GM19452 (cell line): ENCODE measurements around the gene ADAMTS7.
A peak's percentile ranks its signal among the peaks of the same experiment; 100 is the strongest.
"Not testable (repeated sequence)": the region's sequence is repeated elsewhere in the genome, so short reads cannot be mapped to it uniquely, and the experiment has no call there.

Source experiments
- ATAC-seq: cut with Tn5 transposase; IDR thresholded peaks from one replicate; pipeline ENCODE4 v1.9.1; 2021; ENCODE audit not compliant: unreplicated experiment

ADAMTS7 gene, protein sequence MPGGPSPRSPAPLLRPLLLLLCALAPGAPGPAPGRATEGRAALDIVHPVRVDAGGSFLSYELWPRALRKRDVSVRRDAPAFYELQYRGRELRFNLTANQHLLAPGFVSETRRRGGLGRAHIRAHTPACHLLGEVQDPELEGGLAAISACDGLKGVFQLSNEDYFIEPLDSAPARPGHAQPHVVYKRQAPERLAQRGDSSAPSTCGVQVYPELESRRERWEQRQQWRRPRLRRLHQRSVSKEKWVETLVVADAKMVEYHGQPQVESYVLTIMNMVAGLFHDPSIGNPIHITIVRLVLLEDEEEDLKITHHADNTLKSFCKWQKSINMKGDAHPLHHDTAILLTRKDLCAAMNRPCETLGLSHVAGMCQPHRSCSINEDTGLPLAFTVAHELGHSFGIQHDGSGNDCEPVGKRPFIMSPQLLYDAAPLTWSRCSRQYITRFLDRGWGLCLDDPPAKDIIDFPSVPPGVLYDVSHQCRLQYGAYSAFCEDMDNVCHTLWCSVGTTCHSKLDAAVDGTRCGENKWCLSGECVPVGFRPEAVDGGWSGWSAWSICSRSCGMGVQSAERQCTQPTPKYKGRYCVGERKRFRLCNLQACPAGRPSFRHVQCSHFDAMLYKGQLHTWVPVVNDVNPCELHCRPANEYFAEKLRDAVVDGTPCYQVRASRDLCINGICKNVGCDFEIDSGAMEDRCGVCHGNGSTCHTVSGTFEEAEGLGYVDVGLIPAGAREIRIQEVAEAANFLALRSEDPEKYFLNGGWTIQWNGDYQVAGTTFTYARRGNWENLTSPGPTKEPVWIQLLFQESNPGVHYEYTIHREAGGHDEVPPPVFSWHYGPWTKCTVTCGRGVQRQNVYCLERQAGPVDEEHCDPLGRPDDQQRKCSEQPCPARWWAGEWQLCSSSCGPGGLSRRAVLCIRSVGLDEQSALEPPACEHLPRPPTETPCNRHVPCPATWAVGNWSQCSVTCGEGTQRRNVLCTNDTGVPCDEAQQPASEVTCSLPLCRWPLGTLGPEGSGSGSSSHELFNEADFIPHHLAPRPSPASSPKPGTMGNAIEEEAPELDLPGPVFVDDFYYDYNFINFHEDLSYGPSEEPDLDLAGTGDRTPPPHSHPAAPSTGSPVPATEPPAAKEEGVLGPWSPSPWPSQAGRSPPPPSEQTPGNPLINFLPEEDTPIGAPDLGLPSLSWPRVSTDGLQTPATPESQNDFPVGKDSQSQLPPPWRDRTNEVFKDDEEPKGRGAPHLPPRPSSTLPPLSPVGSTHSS (N-terminal part only)

GRCh38 chr15:78811124-78811824 is at the start of gene ADAMTS7:
Gene ADAMTS7, minus strand, starts transcription at chr15:78811464. Its CDS starts 244 bp downstream, at chr15:78811220.
- peak; percentile 70 for ATAC-seq

GRCh38 chr15:78859971-78860719 is 48.9 kb upstream of the ADAMTS7 start:
- peak; percentile 71 for ATAC-seq

DNA sequence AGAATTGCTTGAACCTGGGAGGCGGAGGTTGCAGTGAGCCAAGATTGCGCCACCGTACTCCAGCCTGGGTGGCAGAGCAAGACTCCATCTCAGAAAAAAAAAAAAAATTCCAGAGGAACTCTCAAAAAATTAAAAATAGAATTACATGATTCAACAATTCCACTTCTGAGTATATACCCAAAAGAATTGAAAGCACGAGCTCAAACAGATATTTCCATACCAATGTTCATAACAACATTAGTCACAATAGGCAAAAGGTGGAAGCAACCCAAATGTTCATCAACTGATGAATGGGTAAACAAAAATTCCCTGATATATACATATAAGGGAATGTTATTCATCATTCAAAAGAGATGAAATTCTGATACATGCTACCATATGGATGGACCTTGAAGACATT is 44.5 kb upstream of the ADAMTS7 start:
- no peak for ATAC-seq

DNA sequence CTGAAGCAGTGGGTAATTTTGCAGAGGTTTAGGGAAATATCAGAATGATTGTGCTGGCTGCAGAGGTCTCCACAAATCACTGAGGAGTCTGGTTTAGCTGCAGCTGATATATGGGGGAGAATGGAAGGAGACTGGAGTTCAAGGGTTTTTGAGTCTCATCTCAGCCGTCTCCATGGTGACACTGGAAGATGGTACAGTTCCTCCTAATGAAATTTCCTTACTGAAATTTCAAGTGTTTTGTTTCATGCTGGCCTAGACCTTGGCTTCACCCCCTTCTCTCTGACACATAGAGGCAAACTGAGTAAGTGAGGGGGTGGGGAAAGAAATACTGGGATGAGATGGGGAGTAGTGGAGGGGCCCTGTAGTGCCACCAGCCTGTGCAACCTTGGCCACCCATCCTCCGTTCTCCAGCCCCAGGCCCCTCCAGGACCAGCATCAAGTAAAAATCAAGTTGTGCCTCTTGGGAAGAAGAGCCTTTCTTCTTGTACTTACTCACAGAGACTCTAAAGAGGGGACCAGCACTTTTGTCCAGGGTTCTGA is 43.6 kb upstream of the ADAMTS7 start:
- no peak for ATAC-seq

DNA sequence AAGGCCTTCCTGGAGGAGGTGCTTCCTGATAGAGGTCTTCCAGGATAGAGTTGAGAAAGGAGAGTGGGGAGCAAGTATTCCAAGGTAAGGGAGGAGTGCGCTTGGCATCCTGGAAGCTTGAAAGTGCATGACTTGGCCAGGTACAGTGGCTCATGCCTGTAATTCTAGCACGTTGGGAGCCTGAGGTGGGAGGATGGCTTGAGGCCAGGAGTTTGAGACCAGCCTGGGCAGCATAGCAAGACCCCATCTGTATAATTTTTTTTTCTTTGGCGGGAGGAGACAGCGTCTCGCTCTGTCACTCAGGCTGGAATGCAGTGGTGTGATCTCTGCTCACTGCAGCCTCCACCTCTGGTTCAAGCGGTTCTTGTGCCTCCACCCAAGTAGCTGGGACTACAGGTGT is 42.2 kb upstream of the ADAMTS7 start:
- ATAC-seq = no peak

GRCh38 chr15:78850941-78851755 is 39.9 kb upstream of the ADAMTS7 start:
- no peak for ATAC-seq

- no peak for ATAC-seq
Measured at GRCh38 chr15:78850352-78850751, 39.1 kb upstream of the ADAMTS7 start.

GRCh38 chr15:78847387-78847906 is 36.2 kb upstream of the ADAMTS7 start:
- not testable (repeated sequence) for ATAC-seq

DNA sequence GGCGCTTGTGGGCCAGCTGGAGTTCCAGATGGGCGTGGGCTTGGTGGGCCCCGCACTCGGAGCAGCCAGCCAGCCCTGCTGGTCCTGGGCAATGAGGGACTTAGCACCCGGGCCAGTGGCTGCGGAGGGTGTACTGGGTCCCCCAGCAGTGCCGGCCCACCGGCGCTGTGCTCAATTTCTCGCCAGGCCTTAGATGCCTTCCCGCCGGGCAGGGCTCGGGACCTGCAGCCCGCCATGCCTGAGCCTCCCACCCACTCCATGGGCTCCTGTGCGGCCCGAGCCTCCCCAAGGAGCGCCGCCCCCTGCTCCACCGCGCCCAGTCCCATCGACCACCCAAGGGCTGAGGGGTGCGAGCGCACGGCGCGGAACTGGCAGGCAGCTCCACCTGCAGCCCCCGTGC is 35.6 kb upstream of the ADAMTS7 start:
- ATAC-seq = not testable (repeated sequence)

- ATAC-seq = no peak
Measured at GRCh38 chr15:78842519-78842918, 31.3 kb upstream of the ADAMTS7 start.

DNA sequence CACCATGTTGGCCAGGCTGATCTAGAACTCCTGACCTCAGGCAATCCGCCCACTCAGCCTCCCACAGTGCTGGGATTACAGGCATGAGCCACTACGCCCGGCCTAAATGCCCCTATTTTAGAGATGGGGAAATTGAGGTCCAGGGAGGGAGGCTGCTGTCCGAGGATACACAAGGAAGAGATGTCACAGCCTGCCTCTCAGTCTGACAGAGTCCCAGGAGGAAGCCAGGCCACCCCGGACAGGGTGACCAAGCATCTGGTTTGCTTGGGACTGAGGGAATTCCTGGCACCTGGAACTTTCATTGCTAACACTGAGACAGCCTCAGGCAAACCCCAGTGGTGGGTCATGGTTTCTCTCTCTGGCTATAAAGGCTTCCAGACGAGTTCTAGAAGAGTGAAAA is 30.6 kb upstream of the ADAMTS7 start:
- ATAC-seq = no peak

DNA sequence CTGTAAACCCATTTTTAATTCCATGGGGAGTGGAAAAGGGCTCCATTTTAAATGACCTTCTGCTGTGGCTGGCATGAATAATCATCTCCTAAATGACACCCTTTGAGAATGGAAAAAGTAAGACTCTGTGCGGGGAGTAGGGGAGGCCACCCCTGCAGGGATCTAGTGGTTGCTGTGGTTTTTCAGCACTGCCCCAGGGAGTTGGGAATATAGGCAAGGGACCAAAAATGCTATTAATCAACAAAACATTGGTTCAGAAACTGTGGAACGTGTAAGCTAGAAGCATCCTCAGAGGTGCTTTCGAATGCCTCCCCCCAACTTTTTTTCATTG is 30.1 kb upstream of the ADAMTS7 start:
- no peak for ATAC-seq

DNA sequence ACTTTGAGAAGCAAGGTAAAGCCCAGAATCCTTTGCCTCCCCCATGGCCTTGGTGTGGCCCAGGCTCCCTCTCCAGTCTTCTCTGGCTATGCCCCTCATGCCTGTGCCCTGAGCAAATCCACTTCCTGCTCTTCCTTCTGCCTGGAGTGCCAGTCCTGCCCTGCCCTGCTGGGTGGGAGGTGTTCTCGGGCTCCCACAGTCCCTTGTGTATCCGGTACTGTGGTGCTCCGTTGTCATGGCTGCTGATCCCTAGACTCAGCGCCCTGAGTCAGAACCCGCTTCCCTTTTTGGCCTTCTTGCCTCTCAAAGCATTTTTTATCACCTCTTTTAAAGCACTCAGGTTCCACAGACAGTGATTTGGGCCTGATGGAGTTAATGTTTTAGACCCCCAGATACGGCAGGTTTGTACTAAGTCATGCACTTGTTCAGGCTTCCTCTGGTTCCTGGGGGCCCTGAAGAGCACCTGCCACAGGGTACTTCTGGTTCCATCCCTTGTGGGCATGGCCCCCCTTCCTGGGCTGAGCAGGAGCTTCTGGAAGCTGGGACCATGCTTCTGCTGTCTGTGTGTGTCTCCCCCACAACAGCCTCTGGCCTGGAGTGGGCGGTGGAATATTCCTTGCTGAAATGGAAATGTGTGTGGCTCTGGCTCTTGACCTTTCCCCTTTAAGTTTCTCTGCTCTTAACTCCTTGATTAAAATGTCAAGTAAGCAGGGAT is 29.6 kb upstream of the ADAMTS7 start:
- no peak for ATAC-seq

GRCh38 chr15:78839151-78839550 is 27.9 kb upstream of the ADAMTS7 start:
- ATAC-seq = not testable (repeated sequence)

GRCh38 chr15:78838489-78838888 is 27.2 kb upstream of the ADAMTS7 start:
- ATAC-seq = no peak

- ATAC-seq = no peak
Measured at GRCh38 chr15:78837543-78837942, 26.3 kb upstream of the ADAMTS7 start.

DNA sequence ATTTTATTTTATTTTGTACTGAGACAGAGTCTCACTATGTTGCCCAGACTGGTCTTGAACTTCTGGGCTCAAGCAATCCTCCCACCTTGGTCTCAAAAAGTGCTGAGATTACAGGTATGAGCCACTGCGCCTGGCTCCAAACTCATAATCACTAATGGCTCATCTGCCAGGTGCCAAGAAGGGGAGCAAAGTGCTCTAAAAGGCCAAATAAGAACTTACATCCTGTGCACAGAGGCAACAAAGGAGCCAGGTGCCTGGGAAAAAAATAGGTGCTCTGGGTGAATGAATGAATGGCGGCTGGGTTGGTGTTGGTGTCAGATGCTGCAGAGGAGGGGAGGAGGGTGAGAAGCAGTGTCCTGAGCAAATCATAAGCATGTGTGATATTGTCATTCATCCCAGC is 25.9 kb upstream of the ADAMTS7 start:
- no peak for ATAC-seq

DNA sequence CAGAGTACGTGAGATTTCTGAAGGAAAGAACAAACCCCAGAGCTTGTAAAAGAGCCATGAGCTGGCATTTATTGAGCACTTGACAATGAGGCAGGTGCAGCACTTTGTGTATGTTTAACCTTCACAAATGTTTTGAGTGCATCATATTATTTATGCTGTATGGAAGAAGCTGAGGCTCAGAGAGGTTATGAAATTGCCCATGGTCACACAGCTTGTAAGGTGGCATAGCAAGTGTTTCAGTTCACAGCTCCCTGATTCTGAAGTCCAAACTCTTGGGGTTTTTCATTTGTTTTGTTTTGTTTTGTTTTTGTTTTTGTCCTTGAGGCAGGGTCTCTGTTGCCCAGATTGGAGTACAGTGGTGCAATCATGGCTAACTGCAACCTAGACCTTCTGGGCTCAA is 25.1 kb upstream of the ADAMTS7 start:
- ATAC-seq = no peak
